Esophagus mucosa (tissue), 1 donor: ENCODE data around the gene SLC37A1. TPM values are rescaled to one million over a fixed set of nuclear protein-coding genes. Genes with fewer than 3 reads are reported as not detected.
"Not testable (repeated sequence)": the region's sequence is repeated elsewhere in the genome, so short reads cannot be mapped to it uniquely, and the experiment has no call there.

Experiments used
- ATAC-seq: fragments of 200-7000 bp; cut with Tn5 transposase; one replicate; pipeline ENCODE4 v1.9.1; 2020
- total RNA-seq: library from RNA; stranded (reverse); gene quantifications from one replicate; pipeline ENCODE4 v1.2.4, GENCODE V29; 2023
- donor health status: DM: yes; HTN: yes; CAD: no.

SLC37A1 gene
- total RNA-seq, 1 donor from 2014 or later = 13.9 TPM

DNA sequence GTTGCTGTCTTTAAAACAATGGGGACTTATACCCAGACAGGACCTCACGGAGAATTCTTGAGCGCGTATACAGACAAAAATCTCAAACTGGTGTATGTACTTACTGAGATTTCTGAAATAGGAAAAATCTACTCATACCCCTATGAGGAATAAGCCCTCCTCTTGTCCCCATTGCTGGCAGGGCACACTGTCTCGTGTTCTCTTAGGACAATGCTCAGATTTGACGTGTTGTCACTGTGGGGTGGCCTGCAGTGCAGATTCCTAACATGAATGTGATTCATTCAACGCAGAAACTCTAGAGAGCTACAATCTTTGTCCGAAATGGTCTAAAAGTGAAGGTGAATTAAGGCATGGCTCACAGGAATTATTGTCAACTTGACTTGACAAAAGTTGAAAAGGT, 108.6 kb downstream of the SLC37A1 start:
- ATAC-seq = no peak

DNA sequence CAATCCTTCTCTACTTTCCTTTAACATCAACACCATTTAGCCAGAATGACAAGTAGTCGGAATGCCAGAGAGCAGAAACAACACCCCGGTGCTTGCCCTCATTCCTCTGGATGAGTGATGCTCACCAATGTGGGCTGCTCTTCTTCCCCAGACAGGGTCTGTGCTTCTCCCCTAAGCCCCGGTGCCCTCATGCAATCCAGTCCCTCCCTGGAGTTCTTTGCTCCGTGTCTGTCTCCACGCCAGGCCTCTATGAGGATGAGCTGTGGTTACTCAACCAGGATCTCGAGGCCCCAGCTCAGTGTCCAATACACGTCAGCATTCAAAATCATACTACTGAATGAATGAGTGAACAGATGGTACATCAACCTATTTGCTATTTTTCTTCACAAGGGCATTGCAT, 110.0 kb downstream of the SLC37A1 start:
- ATAC-seq = no peak

DNA sequence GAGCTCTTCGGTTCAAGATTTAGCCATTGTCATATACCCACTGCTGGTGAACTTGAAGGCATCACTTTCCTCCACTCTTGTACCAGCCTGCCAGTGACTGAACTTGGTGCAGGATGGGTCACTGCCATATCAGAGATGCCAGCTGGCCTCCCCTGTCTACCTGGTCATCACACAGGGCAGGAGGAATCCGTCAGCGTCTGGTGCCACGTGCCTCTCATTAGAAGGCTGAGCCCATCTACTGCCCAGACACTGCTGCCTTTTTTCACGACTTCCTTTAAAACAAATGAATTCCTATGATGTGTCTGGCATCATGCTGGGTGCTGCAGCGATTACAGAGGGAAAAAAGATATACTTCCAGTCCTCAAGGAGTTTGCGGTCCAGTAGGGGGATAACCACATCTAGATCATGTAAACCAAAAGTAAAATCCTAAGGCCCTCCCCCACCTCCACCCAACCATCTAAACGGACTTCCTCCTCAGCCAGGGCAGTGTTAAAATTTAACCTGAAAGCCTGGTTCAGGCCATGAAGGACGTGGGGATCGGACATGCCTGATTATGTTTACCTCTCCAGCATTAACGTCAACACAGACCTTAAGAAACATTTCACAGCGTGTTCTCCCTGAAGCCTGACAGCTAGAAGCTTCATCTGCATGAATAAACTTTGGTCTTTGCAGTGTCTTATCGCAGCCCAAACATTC, 110.6 kb downstream of the SLC37A1 start:
- no peak for ATAC-seq

DNA sequence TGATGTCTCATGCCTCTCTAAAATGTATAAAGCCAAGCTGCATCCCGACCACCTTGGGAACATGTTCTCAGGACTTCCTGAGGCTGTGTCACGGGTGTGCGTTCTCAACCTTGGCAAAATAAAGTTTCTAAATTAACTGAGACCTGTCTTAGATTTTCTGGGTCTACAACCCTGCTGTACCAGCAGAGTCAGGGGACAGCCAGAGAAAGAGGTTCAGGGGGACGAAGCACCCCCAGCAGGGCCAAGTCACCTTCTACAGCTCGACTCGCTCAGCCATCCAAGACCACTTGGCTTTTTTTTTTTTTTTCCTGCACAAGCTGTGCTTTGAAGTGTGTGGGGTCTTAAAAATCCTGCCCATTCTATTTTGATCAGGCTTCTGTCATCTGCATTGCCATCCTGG, 111.3 kb downstream of the SLC37A1 start:
- ATAC-seq = no peak

DNA sequence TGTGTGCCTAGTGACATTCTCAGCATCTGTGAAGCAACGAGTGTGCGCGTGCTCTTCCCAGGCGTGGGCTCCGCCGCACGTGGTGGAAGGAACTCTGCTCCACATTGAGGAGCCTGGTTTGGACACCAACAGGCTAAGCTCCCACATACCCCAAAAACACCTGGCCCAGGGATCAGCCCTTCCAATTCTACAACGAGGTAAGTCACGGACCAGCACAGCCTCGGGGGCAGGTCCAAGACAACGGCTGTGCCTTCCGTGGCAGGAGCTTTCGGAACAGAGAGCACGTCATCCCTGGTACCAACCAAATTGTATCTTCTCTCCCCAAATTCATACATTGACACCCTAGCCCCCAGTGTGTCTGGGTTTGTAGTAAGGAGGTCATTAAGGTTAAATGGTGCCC, 112.5 kb downstream of the SLC37A1 start:
- ATAC-seq = no peak

DNA sequence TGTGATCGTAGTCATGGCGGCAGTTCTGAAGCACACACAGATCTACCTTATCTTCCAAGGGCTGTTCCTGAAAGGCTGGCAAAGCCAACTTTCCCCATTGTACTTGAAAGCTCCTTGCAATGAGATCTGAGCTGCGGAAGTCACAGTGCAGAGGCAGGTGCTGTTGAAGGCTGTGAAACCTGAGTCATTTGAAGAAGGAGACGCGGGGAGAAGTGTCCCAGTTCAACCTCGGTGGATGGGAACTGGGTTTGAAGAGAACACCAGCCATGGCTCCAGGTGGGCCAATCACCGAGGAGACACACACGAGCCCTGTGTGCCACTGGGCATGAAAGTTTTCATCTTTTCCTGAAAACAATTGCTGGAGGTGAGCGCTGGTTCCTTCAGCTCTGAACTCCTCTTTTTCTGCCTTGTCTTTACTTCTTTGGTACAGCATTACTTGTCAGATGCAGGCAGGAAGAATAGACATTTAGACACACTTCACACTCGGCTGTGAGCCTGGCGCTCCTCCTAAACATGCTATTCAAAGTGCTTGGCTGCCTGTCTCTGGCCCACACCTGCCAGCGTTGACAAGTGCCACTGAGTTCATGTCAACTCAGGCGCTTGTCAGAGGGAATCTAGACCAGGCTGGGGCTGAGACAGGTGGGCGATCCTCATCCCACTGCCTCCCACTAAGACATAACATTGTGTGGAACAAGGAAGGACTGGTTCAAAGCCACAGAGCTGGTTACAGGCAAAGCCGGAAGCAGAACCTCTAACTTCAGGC, 114.1 kb downstream of the SLC37A1 start:
- no peak for ATAC-seq

DNA sequence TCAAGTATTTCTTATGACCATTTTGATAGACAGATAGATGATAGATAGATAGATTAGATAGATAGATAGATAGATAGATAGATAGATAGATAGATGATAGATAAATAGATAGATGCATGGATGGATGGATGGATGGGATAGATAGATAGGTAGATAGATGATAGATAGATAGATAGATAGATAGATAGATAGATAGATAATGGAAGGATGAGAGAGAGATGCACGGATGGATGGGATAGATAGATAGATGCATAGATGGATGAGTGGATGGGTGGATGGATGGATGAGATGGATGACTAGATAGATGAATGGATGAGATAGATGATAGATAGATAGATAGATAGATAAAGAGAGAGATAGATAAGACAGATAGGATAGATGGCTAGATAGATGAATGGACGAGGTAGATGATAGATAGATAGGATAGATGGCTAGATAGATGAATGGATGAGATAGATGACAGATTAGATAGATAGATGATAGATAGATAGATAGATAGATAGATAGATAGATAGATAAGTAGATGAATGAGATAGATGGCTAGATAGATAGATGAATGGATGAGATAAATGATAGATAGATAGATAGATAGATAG, 114.9 kb downstream of the SLC37A1 start:
- not testable (repeated sequence) for ATAC-seq

DNA sequence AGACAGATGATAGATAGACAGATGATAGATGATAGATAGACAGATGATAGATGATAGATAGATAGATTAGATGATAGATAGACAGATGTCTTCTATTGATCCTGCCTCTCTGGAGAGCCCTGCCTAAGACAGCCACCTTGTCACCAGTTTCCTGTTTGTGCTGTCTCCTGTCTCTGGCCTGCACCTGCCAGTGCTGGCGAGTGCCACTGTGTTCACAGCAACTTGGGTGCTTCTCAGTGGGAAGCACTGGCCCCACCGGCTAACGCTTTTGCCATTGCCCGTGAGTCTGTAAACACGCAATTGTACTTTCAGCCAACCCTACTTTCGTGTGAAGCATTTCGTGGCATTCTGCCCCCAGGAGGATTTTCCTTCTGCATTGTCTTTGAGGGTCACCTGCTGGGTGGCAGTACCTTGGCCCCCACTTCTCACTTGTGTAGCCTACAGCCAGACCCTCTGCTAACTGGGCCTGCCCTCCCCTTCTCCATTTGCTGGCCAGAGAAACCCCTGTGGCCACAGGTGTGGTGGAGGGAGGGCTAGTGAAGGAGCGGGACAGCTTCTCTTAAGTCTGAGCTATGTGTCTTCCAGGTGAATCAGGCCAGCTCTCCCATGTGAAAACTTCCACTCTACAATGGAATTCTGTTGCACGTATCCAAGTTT, 116.4 kb downstream of the SLC37A1 start:
- ATAC-seq = no peak

DNA sequence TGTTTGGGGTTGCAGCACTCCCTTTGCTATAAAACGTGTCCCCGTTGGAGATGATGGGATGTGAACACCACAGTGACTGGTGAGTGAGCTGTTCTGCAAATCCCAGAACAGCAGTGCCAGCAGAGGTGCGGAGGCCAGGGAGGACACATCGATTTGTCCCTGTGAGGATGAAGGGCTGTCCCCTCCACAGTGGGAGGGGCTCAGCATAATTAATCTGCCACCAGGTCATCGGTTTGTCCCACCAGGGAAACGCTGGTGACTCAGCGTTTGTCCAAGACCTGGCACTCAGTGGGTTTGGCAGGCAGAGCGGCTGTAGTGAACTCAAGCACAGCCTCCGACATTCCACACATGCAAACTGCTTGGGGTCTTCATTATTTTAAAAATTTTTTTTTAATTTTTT, 117.0 kb downstream of the SLC37A1 start:
- no peak for ATAC-seq

Other genes with a start within 250 kb of the SLC37A1 start
- 2.3 TPM for gene TFF3, start 198.4 kb upstream of the SLC37A1 start, total RNA-seq
- gene TFF2, start 162.9 kb upstream of the SLC37A1 start, total RNA-seq = not detected
- gene TFF1, start 147.3 kb upstream of the SLC37A1 start, total RNA-seq = not detected
- gene TMPRSS3, start 117.8 kb upstream of the SLC37A1 start, total RNA-seq = 0.32 TPM
- 0.24 TPM for gene UBASH3A, start 110.0 kb upstream of the SLC37A1 start, total RNA-seq
- 0.24 TPM for gene RSPH1, start 17.6 kb upstream of the SLC37A1 start, total RNA-seq
- 1.8 TPM for gene PDE9A, start 139.8 kb downstream of the SLC37A1 start, total RNA-seq